Neural progenitor cell (in vitro differentiated cells): ENCODE results near the gene PIH1D2.

Experiments
- EZH2 ChIP-seq: fragments of 200-600 bp; sonication (generic); IDR thresholded peaks from 2 replicates; pipeline ENCODE4 v1.6.1; 2017; ENCODE audit warnings: antibody characterized with exemption, mild to moderate bottlenecking, moderate library complexity
- TF ChIP-seq, protein P1 (sequence below): fragments of 200-600 bp; sonication (generic); IDR thresholded peaks from 2 replicates; pipeline ENCODE4 v1.5.1; 2017; ENCODE audit warnings: antibody characterized with exemption, mild to moderate bottlenecking

DNA sequence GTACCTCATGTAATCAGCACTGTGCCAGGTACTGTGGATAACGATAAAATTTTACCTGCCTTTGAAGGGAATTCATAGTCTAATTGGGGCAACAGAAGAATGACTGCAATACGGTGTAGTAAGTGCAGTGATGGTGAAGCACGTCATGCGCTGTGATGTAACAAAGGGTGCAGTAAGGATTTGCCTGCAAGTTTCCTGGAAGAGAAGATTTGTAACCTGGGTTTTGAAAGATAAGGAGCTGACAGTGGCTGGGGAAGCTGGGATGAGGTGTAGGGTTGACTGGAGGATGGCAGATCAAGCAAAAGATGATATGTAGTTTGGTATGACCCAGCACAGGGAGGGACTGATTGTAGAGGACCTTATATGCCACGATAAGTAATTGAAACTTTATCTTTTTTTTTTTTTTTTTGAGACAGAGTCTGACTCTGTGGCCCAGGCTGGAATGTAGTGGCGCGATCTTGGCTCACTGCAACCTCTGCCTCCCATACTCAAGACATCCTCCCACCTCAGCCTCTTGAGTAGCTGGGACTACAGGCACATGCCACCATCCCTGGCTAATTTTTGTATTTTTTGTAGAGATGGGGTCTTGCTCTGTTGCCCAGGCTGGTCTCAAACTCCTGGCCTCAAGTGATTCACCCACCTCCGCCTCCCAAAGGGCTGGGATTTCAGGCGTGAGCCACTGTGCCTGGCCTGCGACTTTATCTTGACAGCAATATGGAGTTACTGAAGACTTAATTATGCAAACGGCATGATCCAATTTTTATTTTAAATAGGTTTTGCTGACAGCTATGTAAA, 24.1 kb upstream of the PIH1D2 start:
- TF ChIP-seq EZH2 = no peak
- TF ChIP-seq, protein P1, sequence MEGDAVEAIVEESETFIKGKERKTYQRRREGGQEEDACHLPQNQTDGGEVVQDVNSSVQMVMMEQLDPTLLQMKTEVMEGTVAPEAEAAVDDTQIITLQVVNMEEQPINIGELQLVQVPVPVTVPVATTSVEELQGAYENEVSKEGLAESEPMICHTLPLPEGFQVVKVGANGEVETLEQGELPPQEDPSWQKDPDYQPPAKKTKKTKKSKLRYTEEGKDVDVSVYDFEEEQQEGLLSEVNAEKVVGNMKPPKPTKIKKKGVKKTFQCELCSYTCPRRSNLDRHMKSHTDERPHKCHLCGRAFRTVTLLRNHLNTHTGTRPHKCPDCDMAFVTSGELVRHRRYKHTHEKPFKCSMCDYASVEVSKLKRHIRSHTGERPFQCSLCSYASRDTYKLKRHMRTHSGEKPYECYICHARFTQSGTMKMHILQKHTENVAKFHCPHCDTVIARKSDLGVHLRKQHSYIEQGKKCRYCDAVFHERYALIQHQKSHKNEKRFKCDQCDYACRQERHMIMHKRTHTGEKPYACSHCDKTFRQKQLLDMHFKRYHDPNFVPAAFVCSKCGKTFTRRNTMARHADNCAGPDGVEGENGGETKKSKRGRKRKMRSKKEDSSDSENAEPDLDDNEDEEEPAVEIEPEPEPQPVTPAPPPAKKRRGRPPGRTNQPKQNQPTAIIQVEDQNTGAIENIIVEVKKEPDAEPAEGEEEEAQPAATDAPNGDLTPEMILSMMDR = no peak
